ENCODE results near the gene MAGEE2.
"Not testable (repeated sequence)": the region's sequence is repeated elsewhere in the genome, so short reads cannot be mapped to it uniquely, and the experiment has no call there.

MAGEE2 gene

DNA sequence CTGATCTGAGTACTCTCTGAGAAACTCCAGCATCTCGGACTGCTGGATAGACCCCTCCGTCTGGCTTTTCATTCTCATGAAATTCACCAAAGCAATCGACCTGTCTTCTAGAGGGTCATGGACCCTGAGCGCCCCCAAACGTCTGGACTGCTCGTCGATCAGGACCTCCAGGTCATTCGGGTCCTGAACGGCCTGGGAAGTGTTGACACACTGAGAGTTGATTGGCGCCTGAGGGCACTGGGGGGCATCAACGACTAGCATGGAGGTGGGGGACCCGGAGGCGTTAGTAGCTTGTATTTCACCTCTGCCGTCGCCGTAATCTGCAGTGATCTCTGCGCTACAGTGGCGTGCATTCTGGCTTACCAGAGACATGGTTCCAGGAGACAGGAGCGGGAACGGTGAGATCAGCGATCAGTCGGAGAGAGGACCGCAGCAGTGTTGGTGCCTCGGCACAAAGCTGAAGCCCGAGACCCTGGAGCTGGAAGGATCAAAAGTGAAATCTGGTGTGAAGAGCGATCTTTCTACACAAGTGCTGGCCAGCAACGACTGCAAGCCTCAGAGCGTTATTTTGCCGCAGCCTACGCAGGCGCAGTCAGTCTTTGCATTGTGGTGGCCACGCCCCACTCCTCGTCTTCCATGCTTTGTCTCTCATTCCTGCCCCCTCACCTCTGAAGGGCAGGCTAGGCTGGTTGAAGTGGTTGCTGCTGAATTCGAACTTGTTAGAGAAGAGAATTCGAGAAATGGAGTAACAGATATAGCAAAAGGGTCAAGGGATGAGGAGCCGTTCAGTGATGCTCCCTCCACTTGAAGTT, at the start of gene MAGEE2:
MAGEE2 (minus strand) TSS at position 575 of the 812 bp plus-strand sequence; CDS start at position 372, 203 bp downstream.
- DNase-seq (ENCODE audit: low spot score): no peak

- DNase-seq (ENCODE audit: low spot score): no peak
Measured at GRCh38 chrX:75786290-75786689, 1.2 kb upstream of the MAGEE2 start.

GRCh38 chrX:75781611-75782010, 3.4 kb downstream of the MAGEE2 start:
- DNase-seq (ENCODE audit: low spot score): no peak

DNA sequence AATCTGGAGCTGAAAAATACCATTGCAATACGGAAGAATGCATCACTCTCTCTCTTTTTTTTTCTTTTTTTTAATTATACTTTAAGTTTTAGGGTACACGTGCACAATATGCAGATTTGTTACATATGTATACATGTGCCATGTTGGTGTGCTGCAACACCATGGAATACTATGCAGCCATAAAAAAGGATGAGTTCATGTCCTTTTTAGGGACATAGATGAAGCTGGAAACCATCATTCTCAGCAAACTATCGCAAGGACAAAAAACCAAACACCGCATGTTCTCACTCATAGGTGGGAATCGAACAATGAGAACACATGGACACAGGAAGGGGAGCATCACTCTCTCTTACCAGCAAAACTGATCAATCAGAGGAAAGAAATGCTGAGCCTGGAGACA, 17.0 kb downstream of the MAGEE2 start:
- not testable (repeated sequence) for DNase-seq (ENCODE audit: low spot score)

DNA sequence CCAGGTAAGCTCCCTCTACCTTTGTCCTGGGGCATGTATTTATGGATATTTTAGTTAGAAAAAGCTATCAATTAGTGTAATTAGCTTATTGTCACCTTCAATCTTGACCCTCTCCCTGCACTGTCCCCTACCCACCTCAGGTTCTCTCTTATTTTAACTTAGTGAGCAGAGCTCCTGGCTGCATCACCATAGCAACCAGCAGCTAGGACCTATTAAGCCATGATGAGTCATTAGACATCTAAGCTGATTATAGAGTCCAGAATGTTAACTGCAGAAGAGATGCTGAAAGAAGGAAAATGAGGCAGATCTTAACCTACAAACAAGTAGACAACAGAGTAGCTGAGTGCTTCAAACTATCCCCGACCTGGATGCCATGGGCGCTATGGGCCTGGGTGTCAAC, 36.6 kb downstream of the MAGEE2 start:
- DNase-seq (ENCODE audit: low spot score): no peak

- DNase-seq (ENCODE audit: low spot score): peak; percentile 41
Measured at GRCh38 chrX:75746891-75747639, 38.0 kb downstream of the MAGEE2 start.
